Mesodermal cell (in vitro differentiated cells): ENCODE data around the gene TTC33.

Experiments
- H3K27ac ChIP-seq: 2 replicates; pipeline ENCODE4 v1.7.0; 2013; ENCODE audit warnings: mild to moderate bottlenecking, low read depth, low read length, moderate library complexity; ENCODE audit not compliant: severe bottlenecking
- H3K36me3 ChIP-seq: 2 replicates; pipeline ENCODE4 v1.7.1; 2013; ENCODE audit warnings: mild to moderate bottlenecking, low read length, moderate library complexity; ENCODE audit not compliant: control insufficient read depth, insufficient read depth
- H3K4me1 ChIP-seq: one replicate; pipeline ENCODE4 v1.7.1; 2013; ENCODE audit warnings: mild to moderate bottlenecking, low read length; ENCODE audit not compliant: insufficient read depth, control insufficient read depth, poor library complexity, severe bottlenecking
- H3K4me3 ChIP-seq: 2 replicates; pipeline ENCODE4 v1.7.0; 2013; ENCODE audit warnings: low read length, control low read depth, mild to moderate bottlenecking; ENCODE audit not compliant: insufficient read depth, poor library complexity, severe bottlenecking; ENCODE audit errors: extremely low read depth
- H3K9me3 ChIP-seq: 2 replicates; pipeline ENCODE4 v1.7.1; 2013; ENCODE audit warnings: mild to moderate bottlenecking, low read length, moderate library complexity; ENCODE audit not compliant: control insufficient read depth
- WGBS, 2 experiments: methylation state at CpG; one replicate each; pipeline ENCODE4 v1.1.5; 2013; ENCODE audit warnings: missing lambda C conversion rate in 2 of 2; ENCODE audit not compliant: insufficient coverage in 2 of 2; 5-methylcytosine and 5-hydroxymethylcytosine counted together

The TTC33 gene

GRCh38 chr5:40689438-40689837, 66.3 kb downstream of the TTC33 start:
- H3K4me3 ChIP-seq = no peak overlapping the region
- peaks cover 15% of the 10 kb centered on the region for H3K36me3 ChIP-seq
- H3K4me1 ChIP-seq = peaks cover 8% of the 10 kb centered on the region
- whole genome bisulfite sequencing, 2 experiments = 52 to 71% methylated on average over 1 to 2 of the region's 3 CpGs
- peak overlapping the region; percentile 1 for H3K27ac ChIP-seq
- H3K9me3 ChIP-seq = no peaks in the 10 kb centered on the region

GRCh38 chr5:40688996-40689395, 66.8 kb downstream of the TTC33 start:
- peaks cover 11% of the 10 kb centered on the region for H3K36me3 ChIP-seq
- no peak overlapping the region for H3K4me3 ChIP-seq
- H3K4me1 ChIP-seq = peaks cover 8% of the 10 kb centered on the region
- H3K27ac ChIP-seq = peak overlapping the region; percentile 1
- H3K9me3 ChIP-seq = no peaks in the 10 kb centered on the region

GRCh38 chr5:40688127-40688761, 67.5 kb downstream of the TTC33 start:
- Histone ChIP-seq H3K9me3 (no peaks in the 10 kb centered on the region), H3K4me3 (no peak overlapping the region), H3K36me3 (peaks cover 9% of the 10 kb centered on the region), H3K4me1 (peaks cover 8% of the 10 kb centered on the region), H3K27ac (no peak overlapping the region)
- 30 to 44% methylated on average over 2 to 3 of the region's 8 CpGs for WGBS, 2 experiments

- WGBS, 2 experiments = 97 to 100% methylated on average over 3 to 5 of the region's 7 CpGs
- peaks cover 5% of the 10 kb centered on the region for H3K36me3 ChIP-seq
- no peak overlapping the region for H3K4me3 ChIP-seq
- H3K9me3 ChIP-seq = no peaks in the 10 kb centered on the region
- no peak overlapping the region for H3K27ac ChIP-seq
- H3K4me1 ChIP-seq = peaks cover 8% of the 10 kb centered on the region
These were observed 68.4 kb downstream of the TTC33 start for GRCh38 chr5:40687321-40687720.

- WGBS, 2 experiments = 100% methylated on average over 1 of the region's 1 CpG; no CpG with 5 or more reads in 1 of the 2 experiments
- Histone ChIP-seq H3K4me3 (no peak overlapping the region), H3K27ac (no peak overlapping the region), H3K9me3 (no peaks in the 10 kb centered on the region), H3K4me1 (peaks cover 8% of the 10 kb centered on the region), H3K36me3 (no peaks in the 10 kb centered on the region)
These were observed 69.7 kb downstream of the TTC33 start for GRCh38 chr5:40685976-40686486.

- Histone ChIP-seq H3K4me3 (no peak overlapping the region), H3K9me3 (no peaks in the 10 kb centered on the region), H3K4me1 (peaks cover 8% of the 10 kb centered on the region), H3K27ac (no peak overlapping the region), H3K36me3 (no peaks in the 10 kb centered on the region)
These were observed 70.6 kb downstream of the TTC33 start for GRCh38 chr5:40685193-40685592.

GRCh38 chr5:40683305-40683704, 72.5 kb downstream of the TTC33 start:
- Histone ChIP-seq H3K9me3 (no peaks in the 10 kb centered on the region), H3K4me1 (peaks cover under 1% of the 10 kb centered on the region), H3K4me3 (peak overlapping the region; percentile 11), H3K36me3 (no peaks in the 10 kb centered on the region), H3K27ac (no peak overlapping the region)
- no CpG with 5 or more reads among the region's 1 CpG for WGBS, 2 experiments

- H3K4me1 ChIP-seq = peaks cover 3% of the 10 kb centered on the region
- WGBS, 2 experiments = 74 to 92% methylated on average over 8 of the region's 16 CpGs
These were observed 73.4 kb downstream of the TTC33 start for GRCh38 chr5:40682154-40683017.

GRCh38 chr5:40681363-40682153, 74.2 kb downstream of the TTC33 start:
- Histone ChIP-seq H3K9me3 (no peaks in the 10 kb centered on the region), H3K4me3 (peak overlapping the region; percentile 54), H3K27ac (no peak overlapping the region), H3K36me3 (no peaks in the 10 kb centered on the region), H3K4me1 (peaks cover 11% of the 10 kb centered on the region)
- 3 to 4% methylated on average over 65 to 66 of the region's 67 CpGs for WGBS, 2 experiments

More at GRCh38 chr5:40682154-40683017, 73.4 kb downstream of the TTC33 start:
- H3K27ac ChIP-seq = no peak overlapping the region
- no peaks in the 10 kb centered on the region for H3K36me3 ChIP-seq
- H3K4me3 ChIP-seq = peak overlapping the region; percentile 54
- H3K9me3 ChIP-seq = no peaks in the 10 kb centered on the region

GRCh38 chr5:40680741-40681362, 74.9 kb downstream of the TTC33 start:
- H3K9me3 ChIP-seq = no peaks in the 10 kb centered on the region
- peaks cover 14% of the 10 kb centered on the region for H3K4me1 ChIP-seq
- WGBS, 2 experiments = 6 to 7% methylated on average over 33 of the region's 37 CpGs
- peak overlapping the region; percentile 54 for H3K4me3 ChIP-seq
- no peaks in the 10 kb centered on the region for H3K36me3 ChIP-seq
- no peak overlapping the region for H3K27ac ChIP-seq
